GM10248 (cell line): ENCODE results near the gene SMCO1.
"Not testable (repeated sequence)": the region's sequence is repeated elsewhere in the genome, so short reads cannot be mapped to it uniquely, and the experiment has no call there.

Experiments
- CTCF ChIA-PET: fragments of 300-600 bp; sonication (Branson Sonifier 250); formaldehyde crosslinking; extraction: SDS; loops from one replicate; lab custom pipeline; 2021; ENCODE audit warnings: antibody characterized with exemption; lab: Yijun Ruan, JAX
- POLR2A ChIA-PET: fragments of 350-650 bp; sonication (Branson Sonifier 250); formaldehyde crosslinking; extraction: SDS; loops from one replicate; lab custom pipeline; 2020; ENCODE audit warnings: antibody characterized with exemption; lab: Yijun Ruan, JAX
- DNase-seq: peaks from one replicate; pipeline ENCODE4 v3.0.0; 2012; ENCODE audit errors: extremely low spot score
- TF ChIP-seq, protein P1 (sequence below): IDR thresholded peaks from 2 replicates; pipeline ENCODE4 v1.5.1; 2012; ENCODE audit warnings: mild to moderate bottlenecking, low read depth; ENCODE audit errors: extremely low read depth, missing control alignments, control extremely low read depth

Gene SMCO1

DNA sequence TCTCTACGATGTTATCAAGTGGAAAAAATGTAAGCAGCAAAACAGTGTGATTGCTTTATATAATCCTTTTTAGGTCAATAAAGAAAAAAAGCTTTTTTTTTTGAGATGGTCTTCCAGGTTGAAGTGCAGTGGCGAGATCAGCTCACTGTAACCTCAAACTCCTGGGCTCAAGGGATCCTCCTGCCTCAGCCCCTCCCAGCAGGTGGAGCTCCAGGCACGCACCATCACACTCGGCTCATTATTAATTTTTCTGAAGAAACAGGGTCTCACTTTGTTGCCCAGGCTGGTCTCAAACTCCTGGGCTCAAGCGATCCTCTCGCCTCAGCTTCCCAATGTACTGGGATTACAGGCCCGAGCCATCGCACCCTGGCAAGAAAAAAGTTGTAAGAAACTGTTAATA, 28.9 kb downstream of the SMCO1 start:
- ChIA-PET CTCF (interaction anchor here (0.9 to 2.0 kb wide), 10 partner anchors 9 to 244 kb away, joined by 3 to 11 read pairs (median 3); partner anchors contain the start of gene UBXN7), POLR2A (no interaction called here)
- no peak for DNase-seq
- TF ChIP-seq, protein P1, sequence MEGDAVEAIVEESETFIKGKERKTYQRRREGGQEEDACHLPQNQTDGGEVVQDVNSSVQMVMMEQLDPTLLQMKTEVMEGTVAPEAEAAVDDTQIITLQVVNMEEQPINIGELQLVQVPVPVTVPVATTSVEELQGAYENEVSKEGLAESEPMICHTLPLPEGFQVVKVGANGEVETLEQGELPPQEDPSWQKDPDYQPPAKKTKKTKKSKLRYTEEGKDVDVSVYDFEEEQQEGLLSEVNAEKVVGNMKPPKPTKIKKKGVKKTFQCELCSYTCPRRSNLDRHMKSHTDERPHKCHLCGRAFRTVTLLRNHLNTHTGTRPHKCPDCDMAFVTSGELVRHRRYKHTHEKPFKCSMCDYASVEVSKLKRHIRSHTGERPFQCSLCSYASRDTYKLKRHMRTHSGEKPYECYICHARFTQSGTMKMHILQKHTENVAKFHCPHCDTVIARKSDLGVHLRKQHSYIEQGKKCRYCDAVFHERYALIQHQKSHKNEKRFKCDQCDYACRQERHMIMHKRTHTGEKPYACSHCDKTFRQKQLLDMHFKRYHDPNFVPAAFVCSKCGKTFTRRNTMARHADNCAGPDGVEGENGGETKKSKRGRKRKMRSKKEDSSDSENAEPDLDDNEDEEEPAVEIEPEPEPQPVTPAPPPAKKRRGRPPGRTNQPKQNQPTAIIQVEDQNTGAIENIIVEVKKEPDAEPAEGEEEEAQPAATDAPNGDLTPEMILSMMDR: peak; percentile 56

DNA sequence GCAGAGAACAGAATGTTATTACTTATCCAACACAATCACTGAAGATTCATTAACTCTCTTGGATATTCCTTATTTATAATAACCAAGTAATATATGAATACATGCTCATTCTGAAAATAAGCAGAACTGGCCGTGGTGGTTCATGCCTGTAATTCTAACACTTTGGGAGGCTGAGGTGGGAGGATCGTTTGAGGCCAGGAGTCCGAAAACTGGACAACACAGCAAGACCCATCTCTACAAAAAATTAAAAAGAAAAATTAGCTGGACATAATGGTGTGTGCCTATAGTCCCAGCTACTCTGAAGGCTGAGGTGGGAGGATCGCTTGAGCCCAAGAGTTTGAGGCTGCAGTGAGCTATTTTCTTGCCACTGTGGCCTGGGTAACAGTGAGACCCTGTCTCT, 37.5 kb downstream of the SMCO1 start:
- no peak for DNase-seq
- CTCF ChIA-PET: interaction anchor here (1.5 kb wide), 1 partner anchor 9 kb away, joined by 3 read pairs; no protein-coding TSS in a partner anchor
- TF ChIP-seq, protein P1: no peak
- POLR2A ChIA-PET: no interaction called here

DNA sequence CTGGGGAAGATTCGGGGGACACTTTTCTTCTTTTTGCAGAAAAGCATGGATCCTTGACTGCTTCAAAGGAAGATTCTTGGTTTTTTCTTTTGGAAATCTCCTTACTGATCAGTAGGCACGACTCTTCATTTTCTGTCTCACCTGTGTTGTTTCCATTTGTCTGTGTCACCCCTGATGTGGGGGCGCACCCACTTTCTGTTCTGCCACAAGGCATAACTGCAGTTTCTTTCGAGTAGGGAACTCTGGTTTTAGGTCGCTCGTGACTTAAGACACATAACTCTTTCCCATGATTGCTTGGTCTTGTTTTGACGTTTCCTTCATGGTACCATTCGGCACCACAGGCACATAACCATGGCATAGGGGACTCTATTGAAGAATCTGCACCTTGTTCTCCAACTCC, 42.9 kb downstream of the SMCO1 start:
- ChIA-PET CTCF (interaction anchor here (1.3 to 2.2 kb wide), 2 partner anchors 8 to 57 kb away, joined by 6 to 9 read pairs; no protein-coding TSS in a partner anchor), POLR2A (no interaction called here)
- DNase-seq: no peak
- TF ChIP-seq, protein P1: no peak

DNA sequence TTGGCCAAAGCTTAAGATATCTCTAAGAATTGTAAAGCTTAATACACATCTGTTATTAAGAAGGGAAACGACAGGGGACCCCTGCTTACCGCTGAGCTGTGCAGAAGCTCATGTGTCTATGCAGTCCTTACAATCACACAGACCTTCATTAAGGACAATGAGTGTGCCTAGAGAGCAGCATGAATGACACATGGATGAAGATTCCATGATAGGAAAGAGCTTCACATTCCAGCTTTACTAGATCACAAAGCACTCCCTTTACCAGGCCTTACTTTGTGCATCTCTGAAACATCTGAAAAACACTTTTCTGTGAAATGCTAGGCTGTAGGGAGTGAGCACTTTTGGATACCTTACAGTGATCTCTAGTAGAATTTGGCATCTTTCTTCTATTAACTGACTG, 43.6 kb downstream of the SMCO1 start:
- DNase-seq: no peak
- CTCF ChIA-PET: interaction anchor here (0.8 to 1.0 kb wide), 2 partner anchors 15 to 218 kb away, joined by 3 read pairs; no protein-coding TSS in a partner anchor
- TF ChIP-seq, protein P1: no peak
- POLR2A ChIA-PET: no interaction called here

DNA sequence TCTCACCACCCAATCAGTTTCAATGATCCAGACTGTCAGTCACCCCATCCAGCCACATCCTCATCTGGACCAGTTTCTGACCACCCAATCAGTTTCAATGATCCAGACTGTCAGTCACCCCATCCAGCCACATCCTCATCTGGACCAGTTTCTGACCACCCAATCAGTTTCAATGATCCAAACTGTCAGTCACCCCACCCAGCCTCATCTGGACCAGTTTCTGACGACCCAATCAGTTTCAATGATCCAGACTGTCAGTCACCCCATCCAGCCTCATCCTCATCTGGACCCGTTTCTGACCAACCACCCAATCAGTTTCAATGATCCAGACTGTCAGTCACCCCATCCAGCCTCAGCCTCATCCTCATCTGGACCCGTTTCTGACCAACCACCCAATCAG, 45.0 kb downstream of the SMCO1 start:
- POLR2A ChIA-PET, DNase-seq, CTCF ChIA-PET: not testable (repeated sequence)

DNA sequence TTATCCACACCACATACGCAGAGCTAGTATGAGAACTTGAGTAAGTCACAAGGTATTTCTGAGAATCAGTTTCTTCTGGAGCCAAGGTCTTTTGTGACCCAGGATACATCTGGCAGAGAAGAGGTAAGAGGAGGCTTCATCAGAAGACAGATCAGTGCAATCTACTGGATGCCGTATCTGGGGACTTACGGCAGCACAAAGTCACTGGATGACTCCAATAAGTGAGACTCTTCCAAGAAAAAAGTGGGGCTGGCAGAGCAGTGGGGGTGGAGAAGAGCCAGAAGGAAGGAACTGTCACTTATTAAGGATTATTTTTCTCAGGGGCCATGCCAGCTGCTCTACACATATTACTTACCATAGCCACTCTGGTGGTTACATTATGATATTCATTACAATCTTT, 51.3 kb downstream of the SMCO1 start:
- no peak for DNase-seq
- ChIA-PET POLR2A (no interaction called here), CTCF (interaction anchor here (1.7 kb wide), 1 partner anchor 10 kb away, joined by 9 read pairs; no protein-coding TSS in a partner anchor)
- TF ChIP-seq, protein P1: no peak

DNA sequence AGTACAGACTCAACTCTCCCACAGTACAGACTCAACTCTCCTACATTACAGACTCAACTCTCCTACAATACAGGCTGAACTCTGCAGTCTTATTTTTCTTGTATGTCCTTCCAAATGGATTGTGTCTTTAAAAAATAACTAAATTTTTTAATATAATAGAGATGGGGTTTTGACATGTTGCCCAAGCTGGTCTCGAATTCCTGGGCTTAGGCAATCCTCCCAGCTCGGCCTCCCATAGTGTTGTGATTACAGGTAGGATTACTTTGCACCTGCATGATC, 51.7 kb downstream of the SMCO1 start:
- ChIA-PET POLR2A (no interaction called here), CTCF (interaction anchor here (1.7 kb wide), 1 partner anchor 10 kb away, joined by 9 read pairs; no protein-coding TSS in a partner anchor)
- TF ChIP-seq, protein P1: no peak
- no peak for DNase-seq

DNA sequence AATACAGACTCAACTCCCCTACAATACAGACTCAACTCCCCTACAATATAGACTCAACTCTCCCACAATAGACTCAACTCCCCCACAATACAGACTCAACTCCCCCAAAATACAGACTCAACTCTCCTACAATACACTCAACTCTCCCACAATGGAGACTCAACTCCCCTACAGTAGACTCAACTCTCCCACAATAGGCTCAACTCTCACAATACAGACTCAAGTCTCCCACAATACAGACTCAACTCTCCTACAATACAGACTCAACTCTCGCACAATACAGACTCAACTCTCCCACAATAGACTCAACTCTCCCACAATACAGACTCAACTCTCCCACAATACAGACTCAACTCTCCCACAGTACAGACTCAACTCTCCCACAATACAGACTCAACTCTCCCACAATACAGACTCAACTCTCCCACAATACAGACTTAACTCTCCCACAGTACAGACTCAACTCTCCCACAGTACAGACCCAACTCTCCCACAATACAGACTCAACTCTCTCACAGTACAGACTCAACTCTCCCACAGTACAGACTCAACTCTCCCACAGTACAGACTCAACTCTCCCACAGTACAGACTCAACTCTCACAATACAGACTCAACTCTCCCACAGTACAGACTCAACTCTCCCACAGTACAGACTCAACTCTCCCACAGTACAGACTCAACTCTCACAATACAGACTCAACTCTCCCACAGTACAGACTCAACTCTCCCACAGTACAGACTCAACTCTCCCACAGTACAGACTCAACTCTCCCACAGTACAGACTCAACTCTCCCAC, 52.3 kb downstream of the SMCO1 start:
- CTCF ChIA-PET: interaction anchor here (1.7 kb wide), 1 partner anchor 11 kb away, joined by 9 read pairs; no protein-coding TSS in a partner anchor
- DNase-seq, POLR2A ChIA-PET: not testable (repeated sequence)
